CD4-positive, CD25-positive, alpha-beta regulatory T cell (primary cell): Measurements from ENCODE around the gene CDKAL1. TPM values are rescaled to one million over a fixed set of nuclear protein-coding genes. Genes with fewer than 3 reads are reported as not detected.

Source experiments
- ATAC-seq, 2 donors: fragments of 150-1000 bp; cut with Tn5 transposase; one replicate each; pipeline ENCODE4 v1.10.0; 2021; ENCODE audit warnings: low read depth in 2 of 2, moderate number of reproducible peaks in 2 of 2, moderate library complexity in 1 of 2
- DNase-seq, 3 donors: peaks; one replicate each; pipeline versions ENCODE4 v3.0.0 to v3.0.0-alpha.2; 2012 to 2022; ENCODE audit warnings: mixed read lengths in 1 of 3
- H3K27ac ChIP-seq: one replicate; pipeline ENCODE4 v1.7.0; 2013; ENCODE audit warnings: mild to moderate bottlenecking, low read length; ENCODE audit not compliant: insufficient read depth, poor library complexity, severe bottlenecking
- H3K27me3 ChIP-seq: one replicate; pipeline ENCODE4 v1.7.0; 2013; ENCODE audit warnings: low read length; ENCODE audit not compliant: control insufficient read depth, insufficient read depth
- H3K36me3 ChIP-seq: one replicate; pipeline ENCODE4 v1.7.0; 2013; ENCODE audit warnings: mild to moderate bottlenecking, low read length, moderate library complexity; ENCODE audit not compliant: control insufficient read depth, insufficient read depth
- H3K4me1 ChIP-seq: 2 replicates; pipeline ENCODE4 v1.7.0; 2013; ENCODE audit warnings: mild to moderate bottlenecking, low read length; ENCODE audit not compliant: insufficient read depth, control insufficient read depth, poor library complexity, severe bottlenecking
- H3K4me3 ChIP-seq: one replicate; pipeline ENCODE4 v1.7.0; 2013; ENCODE audit warnings: low read depth, mild to moderate bottlenecking, low read length, moderate library complexity
- H3K9me3 ChIP-seq, 2 experiments: 1 replicate in 1 of 2; 2 replicates in 1 of 2; pipeline ENCODE4 v1.7.0; 2013; ENCODE audit warnings: low read length in 2 of 2, mild to moderate bottlenecking in 1 of 2, moderate library complexity in 1 of 2; ENCODE audit not compliant: control insufficient read depth in 2 of 2
- H3K27ac Mint-ChIP-seq, 3 donors: one replicate each; pipeline ENCODE4 v1.8.0; 2020 to 2022; ENCODE audit warnings: mild to moderate bottlenecking in 3 of 3, mixed read lengths in 3 of 3, moderate library complexity in 2 of 3
- H3K27me3 Mint-ChIP-seq: one replicate; pipeline ENCODE4 v1.8.0; 2022; ENCODE audit warnings: mild to moderate bottlenecking, mixed read lengths
- H3K36me3 Mint-ChIP-seq: one replicate; pipeline ENCODE4 v1.8.0; 2020; ENCODE audit warnings: mixed read lengths
- H3K4me1 Mint-ChIP-seq, 4 donors: one replicate each; pipeline ENCODE4 v1.8.0; 2020 to 2022; ENCODE audit warnings: mixed read lengths in 4 of 4, mild to moderate bottlenecking in 1 of 4
- H3K4me3 Mint-ChIP-seq, 4 donors: one replicate each; pipeline ENCODE4 v1.8.0; 2020 to 2022; ENCODE audit warnings: mild to moderate bottlenecking in 4 of 4, mixed read lengths in 4 of 4, moderate library complexity in 3 of 4
- H3K9me3 Mint-ChIP-seq, 7 donors: one replicate each; pipeline ENCODE4 v1.8.0; 2020 to 2022; ENCODE audit warnings: mixed read lengths in 7 of 7, mild to moderate bottlenecking in 3 of 7, moderate library complexity in 2 of 7
- polyA plus RNA-seq, 4 donors: library from polyadenylated mRNA; unstranded; fragments of 300-500 nt; fragmentation: Illumina TruSeq; gene quantifications; one replicate each; pipeline ENCODE4 v1.2.3, GENCODE V29; 2021
- total RNA-seq: library from RNA; stranded (reverse); gene quantifications from one replicate; pipeline ENCODE4 v1.2.3, GENCODE V29; 2022

The CDKAL1 gene
- total RNA-seq = 28.3 TPM
- 10 to 100 TPM; 26.1 to 39.4 (median 33.5) TPM for polyA plus RNA-seq

- Mint-ChIP-seq H3K27me3 (no peaks in the 10 kb centered on the region), H3K9me3 (no peaks in the 10 kb centered on the region), H3K4me1 (peaks cover 18 to 49% (median 36%) of the 10 kb centered on the region in 4 donors), H3K36me3 (peaks cover 9% of the 10 kb centered on the region), H3K4me3 (peak within 1 kb of the TSS; percentile 90 to 99 (median 98)), H3K27ac (peak within 1 kb of the TSS; percentile 99)
- ATAC-seq = peak; percentile 87 to 89
- peak within 1 kb of the TSS; percentile 97 for H3K4me3 ChIP-seq
- H3K9me3 ChIP-seq = no peaks in the 10 kb centered on the region
- no peaks in the 10 kb centered on the region for H3K27me3 ChIP-seq
- peak; percentile 82 to 97 (median 88) for DNase-seq
- peaks cover 13% of the 10 kb centered on the region for H3K4me1 ChIP-seq
- peaks cover 7% of the 10 kb centered on the region for H3K36me3 ChIP-seq
- H3K27ac ChIP-seq = peak within 1 kb of the TSS; percentile 85
These were observed at the start of gene CDKAL1 for GRCh38 chr6:20534295-20535262. CDKAL1 (plus strand) TSS chr6:20534457; CDS start chr6:20546351, 11,894 bp downstream.

DNA sequence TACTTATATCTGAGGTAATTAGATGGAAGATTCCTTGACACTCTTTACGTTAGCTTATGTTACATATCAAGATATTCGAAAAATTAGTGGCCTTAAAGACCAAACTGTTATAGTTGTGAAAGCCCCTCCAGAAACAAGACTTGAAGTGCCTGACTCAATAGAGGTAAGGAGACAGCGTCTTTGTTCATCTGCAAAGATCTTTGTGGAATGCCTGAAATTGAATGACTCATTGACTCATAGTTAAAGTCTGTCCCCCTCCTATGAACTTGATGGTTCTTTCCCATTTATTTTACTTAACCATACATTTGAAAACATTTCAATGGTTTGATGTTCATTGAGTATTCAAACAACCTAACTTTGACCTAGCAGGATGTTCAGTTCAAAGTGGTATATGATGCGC is 47.6 kb upstream of the CDKAL1 start:
- no peak for ATAC-seq
- H3K4me3 Mint-ChIP-seq = no peak overlapping the region
- Histone ChIP-seq H3K36me3 (peaks cover 61% of the 10 kb centered on the region), H3K4me1 (no peaks in the 10 kb centered on the region), H3K9me3 (no peaks in the 10 kb centered on the region), H3K27ac (no peak overlapping the region), H3K27me3 (no peaks in the 10 kb centered on the region), H3K4me3 (no peak overlapping the region)
- no peak overlapping the region for H3K27ac Mint-ChIP-seq
- no peaks in the 10 kb centered on the region for H3K27me3 Mint-ChIP-seq
- peaks cover 0 to 6% (median under 1%) of the 10 kb centered on the region in 4 donors for H3K4me1 Mint-ChIP-seq
- DNase-seq = no peak
- H3K36me3 Mint-ChIP-seq = peaks cover 63% of the 10 kb centered on the region
- H3K9me3 Mint-ChIP-seq = no peaks in the 10 kb centered on the region

GRCh38 chr6:20487669-20488375 is 46.4 kb upstream of the CDKAL1 start:
- Histone ChIP-seq H3K36me3 (peaks cover 51% of the 10 kb centered on the region), H3K4me1 (no peaks in the 10 kb centered on the region), H3K4me3 (no peak overlapping the region), H3K27ac (no peak overlapping the region), H3K27me3 (no peaks in the 10 kb centered on the region), H3K9me3 (no peaks in the 10 kb centered on the region)
- peaks cover 0 to 4% (median 0%) of the 10 kb centered on the region in 4 donors for H3K4me1 Mint-ChIP-seq
- H3K36me3 Mint-ChIP-seq = peaks cover 58% of the 10 kb centered on the region
- no peak overlapping the region for H3K4me3 Mint-ChIP-seq
- no peaks in the 10 kb centered on the region for H3K9me3 Mint-ChIP-seq
- DNase-seq (no peak), ATAC-seq (no peak)
- peak overlapping the region in 1 of 3 donors; percentile 27 for H3K27ac Mint-ChIP-seq
- no peaks in the 10 kb centered on the region for H3K27me3 Mint-ChIP-seq

- peaks cover 0 to 2% (median 0%) of the 10 kb centered on the region in 4 donors for H3K4me1 Mint-ChIP-seq
- no peaks in the 10 kb centered on the region for H3K27me3 ChIP-seq
- H3K36me3 Mint-ChIP-seq = peaks cover 43% of the 10 kb centered on the region
- no peaks in the 10 kb centered on the region for H3K4me1 ChIP-seq
- H3K27ac Mint-ChIP-seq = no peak overlapping the region
- peaks cover 40% of the 10 kb centered on the region for H3K36me3 ChIP-seq
- no peak overlapping the region for H3K4me3 Mint-ChIP-seq
- H3K27me3 Mint-ChIP-seq = no peaks in the 10 kb centered on the region
- no peak overlapping the region for H3K4me3 ChIP-seq
- no peaks in the 10 kb centered on the region for H3K9me3 Mint-ChIP-seq
- ATAC-seq = no peak
- no peak overlapping the region for H3K27ac ChIP-seq
- no peaks in the 10 kb centered on the region for H3K9me3 ChIP-seq
- DNase-seq = no peak
These were observed 43.7 kb upstream of the CDKAL1 start for GRCh38 chr6:20490591-20490990.

GRCh38 chr6:20492099-20492498 is 42.2 kb upstream of the CDKAL1 start:
- Histone ChIP-seq H3K36me3 (peaks cover 33% of the 10 kb centered on the region), H3K4me1 (no peaks in the 10 kb centered on the region), H3K9me3 (no peaks in the 10 kb centered on the region), H3K27me3 (no peaks in the 10 kb centered on the region), H3K4me3 (no peak overlapping the region), H3K27ac (no peak overlapping the region)
- no peak for ATAC-seq
- Mint-ChIP-seq H3K27ac (peak overlapping the region in 1 of 3 donors; percentile 38), H3K36me3 (peaks cover 36% of the 10 kb centered on the region), H3K4me3 (no peak overlapping the region), H3K27me3 (no peaks in the 10 kb centered on the region), H3K9me3 (no peaks in the 10 kb centered on the region), H3K4me1 (peaks cover 0 to 2% (median 0%) of the 10 kb centered on the region in 4 donors)
- DNase-seq = no peak

DNA sequence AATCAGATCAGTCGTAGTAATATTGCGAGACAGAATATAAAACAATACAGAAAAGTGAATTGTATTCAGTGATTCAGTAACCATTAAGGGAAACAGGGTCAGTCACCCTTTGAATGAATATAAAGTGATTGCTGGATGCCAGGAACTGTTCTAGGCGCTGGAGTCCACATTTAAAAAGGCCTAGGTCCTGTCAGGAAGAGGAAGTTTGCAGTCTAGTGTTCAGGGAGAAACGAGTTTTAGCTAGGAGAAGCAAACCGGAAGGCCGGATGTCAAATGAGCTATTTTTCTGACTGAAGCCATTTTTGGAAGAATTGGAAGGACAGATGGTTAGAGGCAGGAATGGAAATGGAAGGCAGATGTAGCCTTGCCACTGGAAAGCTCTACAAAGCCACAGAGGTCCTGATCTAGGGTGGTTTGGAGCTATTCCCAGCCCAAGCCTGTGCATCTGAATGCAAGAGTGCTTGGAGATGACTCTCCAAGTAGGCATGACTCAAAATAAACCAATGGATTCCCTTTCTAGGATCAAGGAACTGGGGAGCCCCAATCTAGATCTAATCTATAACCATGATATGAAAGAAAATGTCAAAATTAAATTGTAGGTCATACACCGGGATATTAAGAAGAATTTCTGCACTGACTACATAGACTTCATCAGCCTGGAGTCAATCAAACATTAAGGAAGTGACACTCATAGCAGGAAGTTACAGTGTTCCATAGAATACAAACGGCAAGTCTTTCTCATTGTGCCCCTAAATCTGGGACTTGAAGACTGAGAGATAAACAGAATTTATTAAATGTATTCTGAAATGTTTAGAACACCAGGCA is 36.8 kb upstream of the CDKAL1 start:
- Histone ChIP-seq H3K4me3 (no peak overlapping the region), H3K4me1 (no peaks in the 10 kb centered on the region), H3K27ac (no peak overlapping the region), H3K9me3 (no peaks in the 10 kb centered on the region), H3K27me3 (no peaks in the 10 kb centered on the region), H3K36me3 (no peaks in the 10 kb centered on the region)
- Mint-ChIP-seq H3K4me3 (no peak overlapping the region), H3K27ac (peak overlapping the region in 1 of 3 donors; percentile 18), H3K27me3 (peaks cover 10% of the 10 kb centered on the region), H3K36me3 (no peaks in the 10 kb centered on the region), H3K9me3 (peaks cover 0 to 3% (median 0%) of the 10 kb centered on the region in 7 donors), H3K4me1 (peaks cover 0 to 2% (median 0%) of the 10 kb centered on the region in 4 donors)
- ATAC-seq (no peak), DNase-seq (no peak)

- Histone ChIP-seq H3K27ac (no peak overlapping the region), H3K4me3 (no peak overlapping the region), H3K27me3 (no peaks in the 10 kb centered on the region), H3K36me3 (no peaks in the 10 kb centered on the region), H3K9me3 (no peaks in the 10 kb centered on the region), H3K4me1 (no peaks in the 10 kb centered on the region)
- no peak for DNase-seq
- Mint-ChIP-seq H3K9me3 (peaks cover 0 to 3% (median 0%) of the 10 kb centered on the region in 7 donors), H3K4me3 (no peak overlapping the region), H3K36me3 (no peaks in the 10 kb centered on the region), H3K27ac (peak overlapping the region in 1 of 3 donors; percentile 18), H3K27me3 (peaks cover 10% of the 10 kb centered on the region), H3K4me1 (peaks cover 0 to 2% (median 0%) of the 10 kb centered on the region in 4 donors)
- ATAC-seq = no peak
These were observed 36.2 kb upstream of the CDKAL1 start for GRCh38 chr6:20498041-20498385.
